GM12865 (cell line): ENCODE results near the gene TDRD9.

Experiments used
- DNase-seq: peaks from one replicate; pipeline ENCODE4 v3.0.0; 2010; ENCODE audit warnings: low read depth
- H3K4me3 ChIP-seq: 2 replicates; pipeline ENCODE4 v1.5.1; 2011; ENCODE audit warnings: mild to moderate bottlenecking, low read depth, low read length, control low read depth
- CTCF ChIP-seq: IDR thresholded peaks from 2 replicates; pipeline ENCODE4 v1.5.1; 2011; ENCODE audit warnings: low read length, control low read depth, low read depth, inconsistent platforms; ENCODE audit not compliant: insufficient read depth; ENCODE audit errors: missing control alignments

TDRD9 gene

GRCh38 chr14:103894723-103895059 is 33.6 kb upstream of the TDRD9 start:
- no peak for DNase-seq
- TF ChIP-seq CTCF, result no peak
- no peak overlapping the region for H3K4me3 ChIP-seq

- no peak for DNase-seq
- no peak overlapping the region for H3K4me3 ChIP-seq
- no peak for TF ChIP-seq CTCF
Observed at GRCh38 chr14:103896578-103896977, 31.7 kb upstream of the TDRD9 start.

GRCh38 chr14:103897075-103897947 is 30.9 kb upstream of the TDRD9 start:
- H3K4me3 ChIP-seq, result no peak overlapping the region
- no peak for DNase-seq
- TF ChIP-seq CTCF, result no peak

- no peak overlapping the region for H3K4me3 ChIP-seq
- no peak for DNase-seq
- TF ChIP-seq CTCF, result no peak
Observed at GRCh38 chr14:103898204-103898603, 30.1 kb upstream of the TDRD9 start.

GRCh38 chr14:103898711-103899110 is 29.5 kb upstream of the TDRD9 start:
- no peak for TF ChIP-seq CTCF
- DNase-seq, result no peak
- H3K4me3 ChIP-seq, result no peak overlapping the region

GRCh38 chr14:103899316-103899715 is 28.9 kb upstream of the TDRD9 start:
- no peak for TF ChIP-seq CTCF
- no peak overlapping the region for H3K4me3 ChIP-seq
- DNase-seq, result no peak

GRCh38 chr14:103899833-103900232 is 28.4 kb upstream of the TDRD9 start:
- DNase-seq, result no peak
- TF ChIP-seq CTCF, result no peak
- no peak overlapping the region for H3K4me3 ChIP-seq
